ENCODE measurements around the gene GGACT. TPM values are rescaled to one million over a fixed set of nuclear protein-coding genes. Genes with fewer than 3 reads are reported as not detected.
"Not testable (repeated sequence)": the region's sequence is repeated elsewhere in the genome, so short reads cannot be mapped to it uniquely, and the experiment has no call there.

The GGACT gene
- total and polyA plus RNA-seq, 5 donors from 2014 or later, result 8.3 to 15.1 (median 9.3) TPM

- no peaks in the 10 kb centered on the region for H3K27me3 ChIP-seq (ENCODE audit: control insufficient read depth, insufficient read depth, low read length)
- H3K27ac ChIP-seq (ENCODE audit: insufficient read depth, low read length, poor library complexity, severe bottlenecking), result no peak overlapping the region
- DNase-seq, result no peak
- H3K4me1 ChIP-seq (ENCODE audit: control insufficient read depth, insufficient read depth, low read length, poor library complexity, severe bottlenecking), result peaks cover 4% of the 10 kb centered on the region
- Mint-ChIP-seq H3K9me3 (no peaks in the 10 kb centered on the region), H3K4me3 (no peak overlapping the region), H3K4me1 (peaks cover 2 to 13% (median 5%) of the 10 kb centered on the region in 4 donors), H3K36me3 (peaks cover 17% of the 10 kb centered on the region), H3K27ac (no peak overlapping the region), H3K27me3 (no peaks in the 10 kb centered on the region)
- no peaks in the 10 kb centered on the region for H3K9me3 ChIP-seq (ENCODE audit: control insufficient read depth in 2 of 2, low read length in 2 of 2)
- H3K36me3 ChIP-seq (ENCODE audit: control insufficient read depth, insufficient read depth, low read length), result no peaks in the 10 kb centered on the region
- ATAC-seq (ENCODE audit: low read depth in 2 of 2), result no peak
- H3K4me3 ChIP-seq (ENCODE audit: low read depth, low read length), result no peak overlapping the region
Observed at GRCh38 chr13:100526318-100527000, 62.1 kb downstream of the GGACT start.

GRCh38 chr13:100525453-100526317, 62.9 kb downstream of the GGACT start:
- Mint-ChIP-seq H3K9me3 (no peaks in the 10 kb centered on the region), H3K36me3 (peaks cover 14% of the 10 kb centered on the region), H3K4me1 (peaks cover 4 to 15% (median 8%) of the 10 kb centered on the region in 4 donors), H3K27me3 (no peaks in the 10 kb centered on the region), H3K27ac (peak overlapping the region in 1 of 3 donors; percentile 6), H3K4me3 (no peak overlapping the region)
- Histone ChIP-seq H3K27ac (ENCODE audit: insufficient read depth, low read length, poor library complexity, severe bottlenecking) (no peak overlapping the region), H3K36me3 (ENCODE audit: control insufficient read depth, insufficient read depth, low read length) (no peaks in the 10 kb centered on the region), H3K27me3 (ENCODE audit: control insufficient read depth, insufficient read depth, low read length) (no peaks in the 10 kb centered on the region), H3K4me3 (ENCODE audit: low read depth, low read length) (no peak overlapping the region), H3K4me1 (ENCODE audit: control insufficient read depth, insufficient read depth, low read length, poor library complexity, severe bottlenecking) (peaks cover 10% of the 10 kb centered on the region), H3K9me3 (ENCODE audit: control insufficient read depth in 2 of 2, low read length in 2 of 2) (no peaks in the 10 kb centered on the region)
- DNase-seq, result no peak
- no peak for ATAC-seq (ENCODE audit: low read depth in 2 of 2)

GRCh38 chr13:100524688-100525087, 63.9 kb downstream of the GGACT start:
- peak overlapping the region in 2 of 3 donors; percentile 25 to 29 for H3K27ac Mint-ChIP-seq
- not testable (repeated sequence) for H3K9me3 Mint-ChIP-seq

GRCh38 chr13:100523981-100524386, 64.6 kb downstream of the GGACT start:
- no peaks in the 10 kb centered on the region for H3K36me3 ChIP-seq (ENCODE audit: control insufficient read depth, insufficient read depth, low read length)
- no peak overlapping the region for H3K4me3 ChIP-seq (ENCODE audit: low read depth, low read length)
- H3K27me3 ChIP-seq (ENCODE audit: control insufficient read depth, insufficient read depth, low read length), result no peaks in the 10 kb centered on the region
- Mint-ChIP-seq H3K27me3 (no peaks in the 10 kb centered on the region), H3K4me1 (peaks cover 4 to 15% (median 8%) of the 10 kb centered on the region in 4 donors), H3K27ac (no peak overlapping the region), H3K36me3 (peaks cover 11% of the 10 kb centered on the region), H3K4me3 (no peak overlapping the region), H3K9me3 (no peaks in the 10 kb centered on the region)
- no peak for ATAC-seq (ENCODE audit: low read depth in 2 of 2)
- no peak overlapping the region for H3K27ac ChIP-seq (ENCODE audit: insufficient read depth, low read length, poor library complexity, severe bottlenecking)
- DNase-seq, result no peak
- H3K4me1 ChIP-seq (ENCODE audit: control insufficient read depth, insufficient read depth, low read length, poor library complexity, severe bottlenecking), result peaks cover 10% of the 10 kb centered on the region
- no peaks in the 10 kb centered on the region for H3K9me3 ChIP-seq (ENCODE audit: control insufficient read depth in 2 of 2, low read length in 2 of 2)

More at GRCh38 chr13:100524688-100525087, 63.9 kb downstream of the GGACT start:
- not testable (repeated sequence) for H3K27me3 Mint-ChIP-seq; H3K27ac ChIP-seq (ENCODE audit: insufficient read depth, low read length, poor library complexity, severe bottlenecking); DNase-seq; H3K4me3 Mint-ChIP-seq; H3K9me3 ChIP-seq (ENCODE audit: control insufficient read depth in 2 of 2, low read length in 2 of 2); H3K27me3 ChIP-seq (ENCODE audit: control insufficient read depth, insufficient read depth, low read length); H3K36me3 ChIP-seq (ENCODE audit: control insufficient read depth, insufficient read depth, low read length); H3K4me3 ChIP-seq (ENCODE audit: low read depth, low read length); ATAC-seq (ENCODE audit: low read depth in 2 of 2); H3K4me1 ChIP-seq (ENCODE audit: control insufficient read depth, insufficient read depth, low read length, poor library complexity, severe bottlenecking)
- peaks cover 4 to 15% (median 8%) of the 10 kb centered on the region in 4 donors for H3K4me1 Mint-ChIP-seq
- peaks cover 14% of the 10 kb centered on the region for H3K36me3 Mint-ChIP-seq

- H3K27ac ChIP-seq (ENCODE audit: insufficient read depth, low read length, poor library complexity, severe bottlenecking), result no peak overlapping the region
- H3K9me3 ChIP-seq (ENCODE audit: control insufficient read depth in 2 of 2, low read length in 2 of 2), result no peaks in the 10 kb centered on the region
- peaks cover 4 to 16% (median 10%) of the 10 kb centered on the region in 4 donors for H3K4me1 Mint-ChIP-seq
- no peaks in the 10 kb centered on the region for H3K36me3 ChIP-seq (ENCODE audit: control insufficient read depth, insufficient read depth, low read length)
- H3K4me3 Mint-ChIP-seq, result no peak overlapping the region
- peaks cover 7% of the 10 kb centered on the region for H3K36me3 Mint-ChIP-seq
- H3K4me3 ChIP-seq (ENCODE audit: low read depth, low read length), result no peak overlapping the region
- H3K27me3 Mint-ChIP-seq, result no peaks in the 10 kb centered on the region
- H3K27me3 ChIP-seq (ENCODE audit: control insufficient read depth, insufficient read depth, low read length), result no peaks in the 10 kb centered on the region
- no peak for DNase-seq
- peaks cover 10% of the 10 kb centered on the region for H3K4me1 ChIP-seq (ENCODE audit: control insufficient read depth, insufficient read depth, low read length, poor library complexity, severe bottlenecking)
- H3K27ac Mint-ChIP-seq, result no peak overlapping the region
- ATAC-seq (ENCODE audit: low read depth in 2 of 2), result no peak
- no peaks in the 10 kb centered on the region for H3K9me3 Mint-ChIP-seq
Observed at GRCh38 chr13:100523411-100523810, 65.2 kb downstream of the GGACT start.

- H3K9me3 ChIP-seq (ENCODE audit: control insufficient read depth in 2 of 2, low read length in 2 of 2), result no peaks in the 10 kb centered on the region
- no peaks in the 10 kb centered on the region for H3K36me3 ChIP-seq (ENCODE audit: control insufficient read depth, insufficient read depth, low read length)
- ATAC-seq (ENCODE audit: low read depth in 2 of 2) (no peak), DNase-seq (no peak)
- Mint-ChIP-seq H3K9me3 (no peaks in the 10 kb centered on the region), H3K27me3 (no peaks in the 10 kb centered on the region), H3K4me1 (peaks cover 5 to 22% (median 15%) of the 10 kb centered on the region in 4 donors), H3K36me3 (peaks cover 4% of the 10 kb centered on the region), H3K4me3 (no peak overlapping the region), H3K27ac (peak overlapping the region in 1 of 3 donors; percentile 16)
- no peak overlapping the region for H3K27ac ChIP-seq (ENCODE audit: insufficient read depth, low read length, poor library complexity, severe bottlenecking)
- H3K4me1 ChIP-seq (ENCODE audit: control insufficient read depth, insufficient read depth, low read length, poor library complexity, severe bottlenecking), result peaks cover 14% of the 10 kb centered on the region
- H3K4me3 ChIP-seq (ENCODE audit: low read depth, low read length), result no peak overlapping the region
- H3K27me3 ChIP-seq (ENCODE audit: control insufficient read depth, insufficient read depth, low read length), result no peaks in the 10 kb centered on the region
Observed at GRCh38 chr13:100522618-100523309, 65.8 kb downstream of the GGACT start.

- H3K27ac Mint-ChIP-seq, result peak overlapping the region in 1 of 3 donors; percentile 56
Observed at GRCh38 chr13:100521851-100522617, 66.6 kb downstream of the GGACT start.

More at GRCh38 chr13:100521851-100522617, 66.6 kb downstream of the GGACT start:
- peak; percentile 62 to 67 for ATAC-seq (ENCODE audit: low read depth in 2 of 2)
- H3K27ac ChIP-seq (ENCODE audit: insufficient read depth, low read length, poor library complexity, severe bottlenecking), result no peak overlapping the region
- no peaks in the 10 kb centered on the region for H3K9me3 ChIP-seq (ENCODE audit: control insufficient read depth in 2 of 2, low read length in 2 of 2)
- peak in 2 of 3 donors; percentile 17 to 56 for DNase-seq
- H3K4me1 ChIP-seq (ENCODE audit: control insufficient read depth, insufficient read depth, low read length, poor library complexity, severe bottlenecking), result peaks cover 18% of the 10 kb centered on the region
- Mint-ChIP-seq H3K27me3 (no peaks in the 10 kb centered on the region), H3K9me3 (no peaks in the 10 kb centered on the region), H3K4me3 (peak overlapping the region; percentile 40 to 79 (median 74)), H3K4me1 (peaks cover 6 to 26% (median 18%) of the 10 kb centered on the region in 4 donors), H3K36me3 (peaks cover 4% of the 10 kb centered on the region)
- no peaks in the 10 kb centered on the region for H3K36me3 ChIP-seq (ENCODE audit: control insufficient read depth, insufficient read depth, low read length)
- H3K4me3 ChIP-seq (ENCODE audit: low read depth, low read length), result peak overlapping the region; percentile 58
- H3K27me3 ChIP-seq (ENCODE audit: control insufficient read depth, insufficient read depth, low read length), result no peaks in the 10 kb centered on the region

Measured in CD4-positive, CD25-positive, alpha-beta regulatory T cell (primary cell).